Measurements from ENCODE around the gene TMEM183A. TPM values are rescaled to one million over a fixed set of nuclear protein-coding genes. Genes with fewer than 3 reads are reported as not detected.

The TMEM183A gene
- total RNA-seq: 10 to 100 TPM; 69.0 to 93.9 (median 87.6) TPM

GRCh38 chr1:203006948-203007871, at the start of gene TMEM183A:
Gene TMEM183A, plus strand, starts transcription at chr1:203007374. Its CDS starts 92 bp downstream, at chr1:203007466.
- no peak for TF ChIP-seq EP300 (IDR thresholded peaks at IDR 0.05)
- peak in 1 of 3 experiments; percentile 9 for TF ChIP-seq CTCF (IDR thresholded peaks at IDR 0.05)
- TF ChIP-seq POLR2AphosphoS5 (IDR thresholded peaks at IDR 0.05): peak; percentile 98
- peak; percentile 86 for TF ChIP-seq POLR2A (IDR thresholded peaks at IDR 0.05; ENCODE audit: low read depth)
- Histone ChIP-seq H3K27ac (replicated peaks in 1 of 4) (peak within 1 kb of the TSS; percentile 86 to 96 (median 92)), H3K4me3 (peak within 1 kb of the TSS; percentile 68 to 97 (median 76)), H3K4me1 (peaks cover 10 to 31% (median 28%) of the 10 kb centered on the region in 4 donors), H3K27me3 (no peaks in the 10 kb centered on the region), H3K9me3 (no peaks in the 10 kb centered on the region), H3K36me3 (peaks cover 5 to 37% (median 30%) of the 10 kb centered on the region in 4 donors)
- intact Hi-C loops (cut with DNase I): loop anchor here (5.0 kb wide), 1 partner anchor 40 kb away; the partner anchor contains the start of gene CYB5R1
- DNase-seq (ENCODE audit: extremely low spot score): peak; percentile 99
- WGBS: under 1% methylated on average over 23 of the region's 78 CpGs

GRCh38 chr1:202957733-202958543, 49.2 kb upstream of the TMEM183A start, which contains the start of gene ADIPOR1:
Gene ADIPOR1, minus strand, starts transcription at chr1:202958312. Its CDS starts 7,242 bp downstream, at chr1:202951070.
- H3K4me3 ChIP-seq: peak within 1 kb of the TSS; percentile 87 to 100 (median 95)
- H3K27ac ChIP-seq (replicated peaks in 1 of 4): peak within 1 kb of the TSS; percentile 90 to 97 (median 95)
- no peaks in the 10 kb centered on the region for H3K9me3 ChIP-seq
- 0% methylated on average over 9 of the region's 86 CpGs for WGBS
- peaks cover 13 to 24% (median 21%) of the 10 kb centered on the region in 4 donors for H3K36me3 ChIP-seq
- H3K27me3 ChIP-seq: peaks cover 0 to 4% (median 0%) of the 10 kb centered on the region in 4 donors
- DNase-seq (ENCODE audit: extremely low spot score): peak; percentile 96
- peak in 1 of 3 experiments; percentile 18 for TF ChIP-seq CTCF (IDR thresholded peaks at IDR 0.05)
- peak; percentile 92 to 93 for TF ChIP-seq POLR2AphosphoS5 (IDR thresholded peaks at IDR 0.05)
- peak; percentile 94 for TF ChIP-seq POLR2A (IDR thresholded peaks at IDR 0.05; ENCODE audit: low read depth)
- TF ChIP-seq EP300 (IDR thresholded peaks at IDR 0.05): no peak
- H3K4me1 ChIP-seq: peaks cover 47 to 54% (median 50%) of the 10 kb centered on the region in 4 donors
- intact Hi-C loops (cut with DNase I): loop anchor here (2.0 kb wide), 1 partner anchor 31 kb away; the partner anchor contains the start of gene KLHL12

- Histone ChIP-seq H3K4me1 (peaks cover 44 to 47% (median 46%) of the 10 kb centered on the region in 4 donors), H3K9me3 (no peaks in the 10 kb centered on the region), H3K27ac (replicated peaks in 1 of 4) (peak overlapping the region; percentile 90 to 97 (median 95)), H3K27me3 (peaks cover 0 to 4% (median 0%) of the 10 kb centered on the region in 4 donors), H3K4me3 (peak overlapping the region; percentile 87 to 100 (median 95)), H3K36me3 (peaks cover 13 to 32% (median 29%) of the 10 kb centered on the region in 4 donors)
- no peak for DNase-seq (ENCODE audit: extremely low spot score)
- intact Hi-C loops (cut with DNase I): no loop called here
- TF ChIP-seq POLR2A (IDR thresholded peaks at IDR 0.05; ENCODE audit: low read depth) (no peak), EP300 (IDR thresholded peaks at IDR 0.05) (no peak), CTCF (IDR thresholded peaks at IDR 0.05) (no peak), POLR2AphosphoS5 (IDR thresholded peaks at IDR 0.05) (no peak)
- WGBS: 4% methylated on average over 10 of the region's 10 CpGs
These were observed 48.5 kb upstream of the TMEM183A start for GRCh38 chr1:202958544-202959275.

GRCh38 chr1:202959276-202959620, 47.9 kb upstream of the TMEM183A start:
- WGBS: 79% methylated on average over 1 of the region's 1 CpG
- peaks cover 0 to 4% (median 0%) of the 10 kb centered on the region in 4 donors for H3K27me3 ChIP-seq
- no peak for DNase-seq (ENCODE audit: extremely low spot score)
- H3K4me1 ChIP-seq: peaks cover 38 to 43% (median 41%) of the 10 kb centered on the region in 4 donors
- H3K36me3 ChIP-seq: peaks cover 13 to 37% (median 33%) of the 10 kb centered on the region in 4 donors
- H3K27ac ChIP-seq (replicated peaks in 1 of 4): no peak overlapping the region
- intact Hi-C loops (cut with DNase I): no loop called here
- H3K9me3 ChIP-seq: no peaks in the 10 kb centered on the region
- H3K4me3 ChIP-seq: no peak overlapping the region
- TF ChIP-seq POLR2A (IDR thresholded peaks at IDR 0.05; ENCODE audit: low read depth): no peak
- no peak for TF ChIP-seq POLR2AphosphoS5 (IDR thresholded peaks at IDR 0.05)
- no peak for TF ChIP-seq CTCF (IDR thresholded peaks at IDR 0.05)
- TF ChIP-seq EP300 (IDR thresholded peaks at IDR 0.05): no peak

Measured in esophagus muscularis mucosa (tissue), 4 donors.